Measurements from ENCODE around the gene CSMD2. TPM values are rescaled to one million over a fixed set of nuclear protein-coding genes. Genes with fewer than 3 reads are reported as not detected.

Gene CSMD2
- total and polyA plus RNA-seq, 12 donors, result 0.35 to 5.1 (median 1.5) TPM

DNA sequence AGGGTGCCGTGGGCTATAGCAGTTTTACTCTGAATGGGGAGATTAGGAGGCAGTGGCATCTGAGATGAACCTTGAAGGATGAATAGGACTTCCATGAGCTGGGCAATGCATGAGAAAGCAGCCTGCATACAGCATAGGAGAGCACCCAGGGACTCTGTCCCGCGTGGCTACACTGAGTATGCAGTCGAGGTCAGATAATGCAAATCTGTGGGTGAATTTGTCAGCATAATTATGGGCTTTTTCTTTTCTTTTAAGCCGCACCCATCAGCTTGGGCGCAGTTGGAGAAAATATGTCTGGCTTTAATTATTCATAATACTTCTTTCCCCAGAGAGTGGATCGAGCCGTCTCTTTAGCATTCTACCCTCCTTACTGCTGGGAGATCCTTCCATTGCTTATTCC, 504.1 kb downstream of the CSMD2 start:
- Histone ChIP-seq H3K36me3 (replicated peaks in 1 of 2) (no peaks in the 10 kb centered on the region), H3K27ac (no peak overlapping the region), H3K9me3 (replicated peaks in 1 of 3) (no peaks in the 10 kb centered on the region), H3K4me1 (replicated peaks in 1 of 2) (no peaks in the 10 kb centered on the region), H3K4me3 (no peak overlapping the region), H3K27me3 (no peaks in the 10 kb centered on the region)
- TF ChIP-seq CTCF (IDR thresholded peaks at IDR 0.05) (no peak), POLR2A (IDR thresholded peaks at IDR 0.05) (no peak)
- no peak for DNase-seq
- 89 to 94% (median 91%) methylated on average over 8 of the region's 8 CpGs for WGBS, 4 donors
- intact Hi-C loops (cut with DNase I), result no loop called here

- intact Hi-C loops (cut with DNase I), result no loop called here
- H3K4me3 ChIP-seq, result no peak overlapping the region
- H3K4me1 ChIP-seq (replicated peaks in 1 of 2), result no peaks in the 10 kb centered on the region
- H3K27ac ChIP-seq, result no peak overlapping the region
- TF ChIP-seq POLR2A (IDR thresholded peaks at IDR 0.05) (no peak), CTCF (IDR thresholded peaks at IDR 0.05) (no peak)
- H3K9me3 ChIP-seq (replicated peaks in 1 of 3), result no peaks in the 10 kb centered on the region
- WGBS, 4 donors, result 43 to 73% (median 67%) methylated on average over 5 of the region's 5 CpGs
- H3K27me3 ChIP-seq, result no peaks in the 10 kb centered on the region
- no peaks in the 10 kb centered on the region for H3K36me3 ChIP-seq (replicated peaks in 1 of 2)
- DNase-seq, result no peak
Measured at GRCh38 chr1:33660244-33660643, 504.8 kb downstream of the CSMD2 start.

- Histone ChIP-seq H3K27ac (no peak overlapping the region), H3K4me3 (no peak overlapping the region), H3K4me1 (replicated peaks in 1 of 2) (no peaks in the 10 kb centered on the region), H3K9me3 (replicated peaks in 1 of 3) (no peaks in the 10 kb centered on the region), H3K27me3 (no peaks in the 10 kb centered on the region), H3K36me3 (replicated peaks in 1 of 2) (no peaks in the 10 kb centered on the region)
- 85 to 93% (median 92%) methylated on average over 4 of the region's 4 CpGs for WGBS, 4 donors
- TF ChIP-seq POLR2A (IDR thresholded peaks at IDR 0.05) (no peak), CTCF (IDR thresholded peaks at IDR 0.05) (no peak)
- intact Hi-C loops (cut with DNase I), result no loop called here
- DNase-seq, result no peak
Measured at GRCh38 chr1:33659641-33660040, 505.4 kb downstream of the CSMD2 start.

DNA sequence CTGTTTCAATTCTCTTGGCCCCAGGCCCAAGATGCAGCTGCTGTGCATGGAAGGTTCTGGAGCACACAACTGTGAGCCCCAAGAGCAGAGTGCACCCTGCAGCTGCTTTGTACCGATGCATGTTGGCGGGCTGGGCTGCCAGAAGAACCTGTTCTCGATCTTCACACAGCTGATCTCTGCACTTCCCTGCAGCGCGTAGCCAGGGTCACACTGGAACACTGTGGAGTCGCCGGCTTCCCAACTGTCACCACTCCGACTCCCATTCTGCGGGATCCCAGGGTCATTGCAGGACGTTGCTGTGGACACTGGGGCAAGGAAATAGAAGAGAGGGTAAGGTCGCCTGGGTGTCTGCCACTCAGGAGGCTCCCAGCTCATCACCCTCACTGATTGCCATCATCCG, 507.2 kb downstream of the CSMD2 start:
- intact Hi-C loops (cut with DNase I), result no loop called here
- no peaks in the 10 kb centered on the region for H3K27me3 ChIP-seq
- 93 to 94% (median 93%) methylated on average over 12 of the region's 12 CpGs for WGBS, 4 donors
- TF ChIP-seq POLR2A (IDR thresholded peaks at IDR 0.05) (no peak), CTCF (IDR thresholded peaks at IDR 0.05) (no peak)
- no peaks in the 10 kb centered on the region for H3K9me3 ChIP-seq (replicated peaks in 1 of 3)
- H3K4me1 ChIP-seq (replicated peaks in 1 of 2), result no peaks in the 10 kb centered on the region
- no peak for DNase-seq
- no peak overlapping the region for H3K27ac ChIP-seq
- no peaks in the 10 kb centered on the region for H3K36me3 ChIP-seq (replicated peaks in 1 of 2)
- no peak overlapping the region for H3K4me3 ChIP-seq
